ENCODE measurements around the gene WDR37. TPM values are rescaled to one million over a fixed set of nuclear protein-coding genes. Genes with fewer than 3 reads are reported as not detected.

Gene WDR37
- total and polyA plus RNA-seq, 9 of the 15 experiments (the other 6 are each of a cell fraction or from before 2014, with no cell fraction given) = 2.3 to 11.6 (median 6.7) TPM

GRCh38 chr10:1107679-1108078 lies 51.5 kb downstream of the WDR37 start:
- ChIA-PET POLR2A (no interaction called here), CTCF (ENCODE audit: low intra/inter-chr PET ratio) (no interaction called here)
- ATAC-seq (no peak), DNase-seq (ENCODE audit: extremely low read depth in 1 of 4, low spot score in 3 of 4) (no peak), FAIRE-seq (no peak)
- Histone ChIP-seq H2AFZ (ENCODE audit: low read depth, low read length) (no peak overlapping the region), H3K4me2 (ENCODE audit: insufficient read depth, low read length) (no peak overlapping the region), H3K79me2 (ENCODE audit: control insufficient read depth, insufficient read depth, low read length) (no peaks in the 10 kb centered on the region), H3K27me3 (ENCODE audit: control insufficient read depth in 2 of 2, insufficient read depth in 2 of 2, low read length in 2 of 2) (no peaks in the 10 kb centered on the region), H3K36me3 (ENCODE audit: control insufficient read depth, insufficient read depth, low read length) (peaks cover 70% of the 10 kb centered on the region; the same call in 2 of the 3 replicates), H3K4me3 (no peak overlapping the region), H3K9me1 (ENCODE audit: control insufficient read depth, insufficient read depth, low read length) (no peaks in the 10 kb centered on the region), H4K20me1 (replicated peaks; ENCODE audit: control insufficient read depth, insufficient read depth, low read length) (0 out of 2 replicates have a peak, but pooled peaks cover 3% of the 10 kb centered on the region), H3K9ac (ENCODE audit: insufficient read depth in 1 of 2, low read depth in 2 of 2, low read length in 2 of 2) (no peak overlapping the region), H3K9me3 (replicated peaks; ENCODE audit: control insufficient read depth, insufficient read depth, low read depth, low read length) (no peaks in the 10 kb centered on the region), H3K4me1 (replicated peaks in 1 of 2; ENCODE audit: control insufficient read depth in 2 of 2, insufficient read depth in 2 of 2, low read length in 2 of 2) (peaks cover 4 to 6% of the 10 kb centered on the region in 2 experiments; a peak in 2 of 5 replicates), H3K27ac (ENCODE audit: extremely low read depth, low read depth, low read length) (no peak overlapping the region)
- in situ Hi-C loops (cut with MboI) (no loop called here), intact Hi-C loops (cut with micrococcal nuclease) (no loop called here)
- BruUV-seq (replicated peaks) = no TSS peak
- 71% methylated on average over 4 of the region's 6 CpGs for WGBS (ENCODE audit: insufficient coverage, low coverage, missing lambda C conversion rate)
- TF ChIP-seq ZZZ3 (IDR thresholded peaks at IDR 0.05) = no peak
- TF ChIP-seq CHCHD3 (CRISPR knock-in tag; IDR thresholded peaks at IDR 0.05) = no peak
- TF ChIP-seq ZC3H11A (IDR thresholded peaks at IDR 0.05; ENCODE audit: low read depth, low read length) = no peak
- no peak for TF ChIP-seq MED1 (CRISPR knock-in tag; IDR thresholded peaks at IDR 0.05; ENCODE audit: borderline replicate concordance)
- TF ChIP-seq GABPB1 (CRISPR knock-in tag; IDR thresholded peaks at IDR 0.05) = no peak
- TF ChIP-seq NRF1 (conservative IDR thresholded peaks at IDR 0.05 in 1 of 2, IDR thresholded peaks at IDR 0.05 in 1 of 2) = no peak
- no peak for TF ChIP-seq RNF2 (IDR thresholded peaks at IDR 0.05)
- TF ChIP-seq CREB3 (tag; conservative IDR thresholded peaks at IDR 0.05; ENCODE audit: low read depth) = no peak
- TF ChIP-seq CHAMP1 (IDR thresholded peaks at IDR 0.05) = no peak
- TF ChIP-seq, protein P1, sequence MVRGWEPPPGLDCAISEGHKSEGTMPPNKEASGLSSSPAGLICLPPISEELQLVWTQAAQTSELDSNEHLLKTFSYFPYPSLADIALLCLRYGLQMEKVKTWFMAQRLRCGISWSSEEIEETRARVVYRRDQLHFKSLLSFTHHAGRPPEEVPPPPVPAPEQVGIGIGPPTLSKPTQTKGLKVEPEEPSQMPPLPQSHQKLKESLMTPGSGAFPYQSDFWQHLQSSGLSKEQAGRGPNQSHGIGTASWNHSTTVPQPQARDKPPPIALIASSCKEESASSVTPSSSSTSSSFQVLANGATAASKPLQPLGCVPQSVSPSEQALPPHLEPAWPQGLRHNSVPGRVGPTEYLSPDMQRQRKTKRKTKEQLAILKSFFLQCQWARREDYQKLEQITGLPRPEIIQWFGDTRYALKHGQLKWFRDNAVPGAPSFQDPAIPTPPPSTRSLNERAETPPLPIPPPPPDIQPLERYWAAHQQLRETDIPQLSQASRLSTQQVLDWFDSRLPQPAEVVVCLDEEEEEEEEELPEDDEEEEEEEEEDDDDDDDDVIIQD (CRISPR knock-in tag; IDR thresholded peaks at IDR 0.05) = no peak
- TF ChIP-seq HMGXB4 (CRISPR knock-in tag; IDR thresholded peaks at IDR 0.05) = no peak
- no peak for TF ChIP-seq CAMTA2 (CRISPR knock-in tag; conservative IDR thresholded peaks at IDR 0.05)
- TF ChIP-seq, protein P2, sequence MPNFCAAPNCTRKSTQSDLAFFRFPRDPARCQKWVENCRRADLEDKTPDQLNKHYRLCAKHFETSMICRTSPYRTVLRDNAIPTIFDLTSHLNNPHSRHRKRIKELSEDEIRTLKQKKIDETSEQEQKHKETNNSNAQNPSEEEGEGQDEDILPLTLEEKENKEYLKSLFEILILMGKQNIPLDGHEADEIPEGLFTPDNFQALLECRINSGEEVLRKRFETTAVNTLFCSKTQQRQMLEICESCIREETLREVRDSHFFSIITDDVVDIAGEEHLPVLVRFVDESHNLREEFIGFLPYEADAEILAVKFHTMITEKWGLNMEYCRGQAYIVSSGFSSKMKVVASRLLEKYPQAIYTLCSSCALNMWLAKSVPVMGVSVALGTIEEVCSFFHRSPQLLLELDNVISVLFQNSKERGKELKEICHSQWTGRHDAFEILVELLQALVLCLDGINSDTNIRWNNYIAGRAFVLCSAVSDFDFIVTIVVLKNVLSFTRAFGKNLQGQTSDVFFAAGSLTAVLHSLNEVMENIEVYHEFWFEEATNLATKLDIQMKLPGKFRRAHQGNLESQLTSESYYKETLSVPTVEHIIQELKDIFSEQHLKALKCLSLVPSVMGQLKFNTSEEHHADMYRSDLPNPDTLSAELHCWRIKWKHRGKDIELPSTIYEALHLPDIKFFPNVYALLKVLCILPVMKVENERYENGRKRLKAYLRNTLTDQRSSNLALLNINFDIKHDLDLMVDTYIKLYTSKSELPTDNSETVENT (CRISPR knock-in tag; IDR thresholded peaks at IDR 0.05) = no peak

Data from K562 (cell line).